Measurements from ENCODE around the gene CYP26C1.

- TF ChIP-seq, protein P1, sequence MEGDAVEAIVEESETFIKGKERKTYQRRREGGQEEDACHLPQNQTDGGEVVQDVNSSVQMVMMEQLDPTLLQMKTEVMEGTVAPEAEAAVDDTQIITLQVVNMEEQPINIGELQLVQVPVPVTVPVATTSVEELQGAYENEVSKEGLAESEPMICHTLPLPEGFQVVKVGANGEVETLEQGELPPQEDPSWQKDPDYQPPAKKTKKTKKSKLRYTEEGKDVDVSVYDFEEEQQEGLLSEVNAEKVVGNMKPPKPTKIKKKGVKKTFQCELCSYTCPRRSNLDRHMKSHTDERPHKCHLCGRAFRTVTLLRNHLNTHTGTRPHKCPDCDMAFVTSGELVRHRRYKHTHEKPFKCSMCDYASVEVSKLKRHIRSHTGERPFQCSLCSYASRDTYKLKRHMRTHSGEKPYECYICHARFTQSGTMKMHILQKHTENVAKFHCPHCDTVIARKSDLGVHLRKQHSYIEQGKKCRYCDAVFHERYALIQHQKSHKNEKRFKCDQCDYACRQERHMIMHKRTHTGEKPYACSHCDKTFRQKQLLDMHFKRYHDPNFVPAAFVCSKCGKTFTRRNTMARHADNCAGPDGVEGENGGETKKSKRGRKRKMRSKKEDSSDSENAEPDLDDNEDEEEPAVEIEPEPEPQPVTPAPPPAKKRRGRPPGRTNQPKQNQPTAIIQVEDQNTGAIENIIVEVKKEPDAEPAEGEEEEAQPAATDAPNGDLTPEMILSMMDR (IDR thresholded peaks at IDR 0.05; ENCODE audit: insufficient read depth, low read length) = no peak
- TF ChIP-seq GABPA (IDR thresholded peaks at IDR 0.05; ENCODE audit: low read depth) (no peak), POLR2AphosphoS5 (IDR thresholded peaks at IDR 0.05; ENCODE audit: low read depth) (no peak), SPI1 (IDR thresholded peaks at IDR 0.05; ENCODE audit: borderline replicate concordance, low read depth) (no peak)
- TF ChIP-seq, protein P2, sequence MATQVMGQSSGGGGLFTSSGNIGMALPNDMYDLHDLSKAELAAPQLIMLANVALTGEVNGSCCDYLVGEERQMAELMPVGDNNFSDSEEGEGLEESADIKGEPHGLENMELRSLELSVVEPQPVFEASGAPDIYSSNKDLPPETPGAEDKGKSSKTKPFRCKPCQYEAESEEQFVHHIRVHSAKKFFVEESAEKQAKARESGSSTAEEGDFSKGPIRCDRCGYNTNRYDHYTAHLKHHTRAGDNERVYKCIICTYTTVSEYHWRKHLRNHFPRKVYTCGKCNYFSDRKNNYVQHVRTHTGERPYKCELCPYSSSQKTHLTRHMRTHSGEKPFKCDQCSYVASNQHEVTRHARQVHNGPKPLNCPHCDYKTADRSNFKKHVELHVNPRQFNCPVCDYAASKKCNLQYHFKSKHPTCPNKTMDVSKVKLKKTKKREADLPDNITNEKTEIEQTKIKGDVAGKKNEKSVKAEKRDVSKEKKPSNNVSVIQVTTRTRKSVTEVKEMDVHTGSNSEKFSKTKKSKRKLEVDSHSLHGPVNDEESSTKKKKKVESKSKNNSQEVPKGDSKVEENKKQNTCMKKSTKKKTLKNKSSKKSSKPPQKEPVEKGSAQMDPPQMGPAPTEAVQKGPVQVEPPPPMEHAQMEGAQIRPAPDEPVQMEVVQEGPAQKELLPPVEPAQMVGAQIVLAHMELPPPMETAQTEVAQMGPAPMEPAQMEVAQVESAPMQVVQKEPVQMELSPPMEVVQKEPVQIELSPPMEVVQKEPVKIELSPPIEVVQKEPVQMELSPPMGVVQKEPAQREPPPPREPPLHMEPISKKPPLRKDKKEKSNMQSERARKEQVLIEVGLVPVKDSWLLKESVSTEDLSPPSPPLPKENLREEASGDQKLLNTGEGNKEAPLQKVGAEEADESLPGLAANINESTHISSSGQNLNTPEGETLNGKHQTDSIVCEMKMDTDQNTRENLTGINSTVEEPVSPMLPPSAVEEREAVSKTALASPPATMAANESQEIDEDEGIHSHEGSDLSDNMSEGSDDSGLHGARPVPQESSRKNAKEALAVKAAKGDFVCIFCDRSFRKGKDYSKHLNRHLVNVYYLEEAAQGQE (IDR thresholded peaks at IDR 0.05; ENCODE audit: insufficient replicate concordance, low read depth) = no peak
These were observed 21.2 kb downstream of the CYP26C1 start for GRCh38 chr10:93081834-93082233.
